Pancreas (tissue), 10 donors: ENCODE results near the gene GH2. TPM values are rescaled to one million over a fixed set of nuclear protein-coding genes. Genes with fewer than 3 reads are reported as not detected.
"Not testable (repeated sequence)": the region's sequence is repeated elsewhere in the genome, so short reads cannot be mapped to it uniquely, and the experiment has no call there.

Experiments
- ATAC-seq, 4 donors: fragments of 200-7000 bp; cut with Tn5 transposase; one replicate each; pipeline versions ENCODE4 v1.8.0 to v1.9.1; 2020; ENCODE audit warnings: mild to moderate bottlenecking in 4 of 4, moderate library complexity in 4 of 4
- DNase-seq, 6 donors: peaks; one replicate each; pipeline ENCODE4 v3.0.0-alpha.2; 2020
- FAIRE-seq: peaks from 2 replicates; lab custom pipeline; 2012; peaks lifted over from hg19 to GRCh38; lab: Jason Lieb, UNC
- H3K27ac ChIP-seq, 4 donors: fragments of 200-600 bp; sonication (generic); 1 replicate in 3 of 4; 2 replicates in 1 of 4; pipeline versions ENCODE4 v1.5.0 to v1.8.0; 2020
- H3K27me3 ChIP-seq, 4 donors: fragments of 200-600 bp; one replicate each; pipeline ENCODE4 v1.8.0; 2021
- H3K36me3 ChIP-seq, 3 donors: fragments of 200-600 bp; sonication (generic) in 1 of 3; one replicate each; pipeline versions ENCODE4 v1.5.0 to v1.8.0; 2020 to 2021
- H3K4me1 ChIP-seq, 3 donors: fragments of 200-600 bp; one replicate each; pipeline ENCODE4 v1.8.0; 2021
- H3K4me3 ChIP-seq, 4 donors: fragments of 200-600 bp; sonication (generic) in 2 of 4; one replicate each; pipeline versions ENCODE4 v1.5.0 to v1.8.0; 2020 to 2021
- H3K9me3 ChIP-seq, 4 donors: fragments of 200-600 bp; one replicate each; pipeline ENCODE4 v1.8.0; 2021
- WGBS, 2 donors: extraction: QIAGEN DNeasy Blood & Tissue Kit; methylation state at CpG; one replicate each; pipeline ENCODE4 v1.1.7; 2013; 5-methylcytosine and 5-hydroxymethylcytosine counted together
- intact Hi-C, 3 donors: fragments of 100-400 bp; cut with DNase I; formaldehyde crosslinking; loops; one replicate each; pipeline versions ENCODE4 v1.11.1 to v1.14.2; 2022
- polyA plus RNA-seq, 2 donors: library from polyadenylated mRNA; stranded (reverse); fragments of 200-250 nt; gene quantifications; one replicate each; pipeline ENCODE4 v1.2.3, GENCODE V29; 2013
- total RNA-seq, 6 donors: library from RNA; stranded (reverse); fragmentation: NEBNext Ultra II Directional in 4 of 6; extraction: Animal tissue kit (Norgen Biotek cat#: 25700) in 4 of 6; gene quantifications; one replicate each; pipeline versions ENCODE4 v1.2.1 to v1.2.4, GENCODE V29; 2021 to 2023
- TF ChIP-seq, protein P1 (sequence below), 4 donors: fragments of 200-600 bp; sonication (generic) in 3 of 4; IDR thresholded peaks; one replicate each; pipeline versions ENCODE4 v1.5.0 to v1.8.0; 2021; ENCODE audit warnings: antibody characterized with exemption in 4 of 4
- donor health status: healthy with polysubstance abuse.
- donor health status: DM: no; HTN: no; CAD: no; lungs with moderate emphysema.
- donor health status: DM: no; HTN: no; CAD: no.
- donor health status: control.
- donor health status: control.
- donor health status: Bipolar disorder and iron deficiency.
- donor health status: DM: yes; HTN: yes; CAD: no.
- donor health status: DM: no; HTN: no; CAD: no.
- donor health status: DM: no; HTN: no; CAD: no.
- donor health status: DM: yes; HTN: yes; CAD: no.

The GH2 gene
- total and polyA plus RNA-seq, 8 donors, result not detected

DNA sequence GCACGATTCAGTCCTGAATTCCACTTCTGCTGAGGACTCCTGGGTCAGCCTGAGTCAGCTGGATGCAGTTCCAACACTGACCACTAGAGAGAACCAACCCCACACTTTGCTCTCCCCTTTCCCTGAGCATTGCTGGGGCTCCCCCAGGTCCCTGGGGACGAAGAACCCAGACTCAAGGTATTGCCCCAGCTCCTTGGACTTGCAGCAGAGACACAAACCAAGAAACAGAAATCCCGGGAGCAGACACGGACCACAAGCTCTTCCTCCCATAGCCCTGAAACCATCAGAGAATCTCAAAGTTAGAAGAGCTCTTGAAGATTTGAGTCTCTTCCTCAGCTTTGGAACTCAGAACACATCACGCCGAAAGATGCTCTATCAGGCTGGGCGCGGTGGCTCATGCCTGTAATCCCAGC, 37.6 kb upstream of the GH2 start:
- intact Hi-C loops, result loop anchor here in 2 of 3 donors (10.0 kb wide), 2 partner anchors 215 to 365 kb away; partner anchors contain the start of gene ERN1 (in 2 of the 2)
- Histone ChIP-seq H3K4me1 (no peaks in the 10 kb centered on the region), H3K9me3 (no peaks in the 10 kb centered on the region), H3K36me3 (no peaks in the 10 kb centered on the region), H3K27ac (no peak overlapping the region), H3K27me3 (no peaks in the 10 kb centered on the region), H3K4me3 (no peak overlapping the region)
- ATAC-seq (peak; percentile 78 to 93 (median 92)), DNase-seq (peak in 4 of 6 donors; percentile 28 to 66 (median 44)), FAIRE-seq (no peak)
- TF ChIP-seq, protein P1, sequence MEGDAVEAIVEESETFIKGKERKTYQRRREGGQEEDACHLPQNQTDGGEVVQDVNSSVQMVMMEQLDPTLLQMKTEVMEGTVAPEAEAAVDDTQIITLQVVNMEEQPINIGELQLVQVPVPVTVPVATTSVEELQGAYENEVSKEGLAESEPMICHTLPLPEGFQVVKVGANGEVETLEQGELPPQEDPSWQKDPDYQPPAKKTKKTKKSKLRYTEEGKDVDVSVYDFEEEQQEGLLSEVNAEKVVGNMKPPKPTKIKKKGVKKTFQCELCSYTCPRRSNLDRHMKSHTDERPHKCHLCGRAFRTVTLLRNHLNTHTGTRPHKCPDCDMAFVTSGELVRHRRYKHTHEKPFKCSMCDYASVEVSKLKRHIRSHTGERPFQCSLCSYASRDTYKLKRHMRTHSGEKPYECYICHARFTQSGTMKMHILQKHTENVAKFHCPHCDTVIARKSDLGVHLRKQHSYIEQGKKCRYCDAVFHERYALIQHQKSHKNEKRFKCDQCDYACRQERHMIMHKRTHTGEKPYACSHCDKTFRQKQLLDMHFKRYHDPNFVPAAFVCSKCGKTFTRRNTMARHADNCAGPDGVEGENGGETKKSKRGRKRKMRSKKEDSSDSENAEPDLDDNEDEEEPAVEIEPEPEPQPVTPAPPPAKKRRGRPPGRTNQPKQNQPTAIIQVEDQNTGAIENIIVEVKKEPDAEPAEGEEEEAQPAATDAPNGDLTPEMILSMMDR (IDR thresholded peaks at IDR 0.05), result peak; percentile 87 to 96 (median 90)
- 28 to 39% methylated on average over 8 of the region's 8 CpGs for WGBS, 2 donors

DNA sequence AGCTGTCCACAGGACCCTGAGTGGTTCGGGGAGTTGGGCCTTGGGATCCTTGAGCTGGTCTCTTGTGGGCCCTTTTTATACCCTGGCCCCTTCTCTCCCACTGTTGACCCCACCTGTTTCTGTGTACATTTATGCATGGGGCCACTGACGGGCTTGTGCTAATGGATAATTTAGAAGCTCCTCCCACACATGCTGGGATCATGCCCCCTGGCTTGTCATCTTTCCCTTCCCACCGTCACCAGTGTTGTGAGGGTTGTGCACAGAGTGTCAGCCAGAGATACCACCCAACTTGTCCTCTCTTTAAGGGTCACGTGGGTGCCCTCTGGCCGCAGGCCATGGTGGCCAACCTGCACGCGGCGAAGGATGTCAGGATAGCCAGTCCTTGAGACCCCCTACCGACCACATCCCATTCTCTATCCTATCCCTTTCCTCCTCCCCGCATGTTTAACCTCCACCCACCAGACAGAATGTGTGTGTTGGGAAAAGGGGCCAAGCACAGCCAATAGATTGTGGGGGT, 37.1 kb upstream of the GH2 start, which contains the start of gene GH1:
Gene GH1 (minus strand): TSS at position 51 of the 517 bp plus-strand sequence. CDS start 63 bp downstream, outside the sequence.
- H3K4me3 ChIP-seq, H3K9me3 ChIP-seq, H3K4me1 ChIP-seq, ATAC-seq, H3K27me3 ChIP-seq, FAIRE-seq, H3K36me3 ChIP-seq, H3K27ac ChIP-seq, DNase-seq: not testable (repeated sequence)
- WGBS, 2 donors, result 38% methylated on average over 10 of the region's 10 CpGs
- intact Hi-C loops, result loop anchor here in 2 of 3 donors (10.0 kb wide), 2 partner anchors 216 to 366 kb away; partner anchors contain the start of gene ERN1 (in 2 of the 2)

DNA sequence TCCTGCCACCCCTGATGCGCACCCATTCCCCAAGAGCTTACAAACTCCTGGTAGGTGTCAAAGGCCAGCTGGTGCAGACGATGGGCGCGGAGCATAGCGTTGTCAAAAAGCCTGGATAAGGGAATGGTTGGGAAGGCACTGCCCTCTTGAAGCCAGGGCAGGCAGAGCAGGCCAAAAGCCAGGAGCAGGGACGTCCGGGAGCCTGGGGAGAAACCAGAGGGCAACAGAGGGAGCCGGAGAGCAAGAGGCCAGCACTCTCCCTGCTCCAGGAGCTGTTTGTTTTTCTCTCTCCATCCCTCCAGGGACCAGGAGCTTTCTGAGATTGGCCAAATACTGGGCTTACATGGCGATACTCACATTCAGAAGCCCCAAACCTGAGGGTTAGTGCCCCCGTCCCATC, 36.6 kb upstream of the GH2 start:
- WGBS, 2 donors, result 53 to 60% methylated on average over 10 of the region's 10 CpGs
- intact Hi-C loops, result loop anchor here in 2 of 3 donors (10.0 kb wide), 2 partner anchors 216 to 366 kb away; partner anchors contain the start of gene ERN1 (in 2 of the 2)
- no peak for FAIRE-seq
- Histone ChIP-seq H3K9me3 (no peaks in the 10 kb centered on the region), H3K27ac (no peak overlapping the region), H3K36me3 (no peaks in the 10 kb centered on the region), H3K4me3 (no peak overlapping the region), H3K27me3 (no peaks in the 10 kb centered on the region), H3K4me1 (no peaks in the 10 kb centered on the region)
- TF ChIP-seq, protein P1 (IDR thresholded peaks at IDR 0.05), result no peak
- no peak for DNase-seq
- ATAC-seq, result no peak

DNA sequence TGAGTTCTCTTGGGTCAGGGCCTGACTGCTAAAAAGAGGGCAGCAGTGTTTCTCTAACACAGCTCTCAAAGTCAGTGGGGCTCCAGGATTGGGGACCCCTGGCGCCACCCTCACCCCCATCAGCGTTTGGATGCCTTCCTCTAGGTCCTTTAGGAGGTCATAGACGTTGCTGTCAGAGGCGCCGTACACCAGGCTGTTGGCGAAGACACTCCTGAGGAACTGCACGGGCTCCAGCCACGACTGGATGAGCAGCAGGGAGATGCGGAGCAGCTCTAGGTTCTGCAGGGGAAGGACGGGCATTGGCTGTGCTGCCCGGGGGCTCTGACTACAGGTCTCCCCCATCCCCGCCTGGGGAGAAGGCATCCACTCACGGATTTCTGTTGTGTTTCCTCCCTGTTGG, 35.9 kb upstream of the GH2 start:
- FAIRE-seq (no peak), ATAC-seq (no peak), DNase-seq (peak in 1 of 6 donors; percentile 35)
- intact Hi-C loops, result loop anchor here in 2 of 3 donors (10.0 kb wide), 2 partner anchors 217 to 367 kb away; partner anchors contain the start of gene ERN1 (in 2 of the 2)
- no peaks in the 10 kb centered on the region for H3K27me3 ChIP-seq
- H3K9me3 ChIP-seq, result no peaks in the 10 kb centered on the region
- H3K27ac ChIP-seq, result no peak overlapping the region
- H3K4me3 ChIP-seq, result no peak overlapping the region
- TF ChIP-seq, protein P1 (IDR thresholded peaks at IDR 0.05), result no peak
- H3K36me3 ChIP-seq, result no peaks in the 10 kb centered on the region
- no peaks in the 10 kb centered on the region for H3K4me1 ChIP-seq
- 66 to 69% methylated on average over 13 of the region's 13 CpGs for WGBS, 2 donors

DNA sequence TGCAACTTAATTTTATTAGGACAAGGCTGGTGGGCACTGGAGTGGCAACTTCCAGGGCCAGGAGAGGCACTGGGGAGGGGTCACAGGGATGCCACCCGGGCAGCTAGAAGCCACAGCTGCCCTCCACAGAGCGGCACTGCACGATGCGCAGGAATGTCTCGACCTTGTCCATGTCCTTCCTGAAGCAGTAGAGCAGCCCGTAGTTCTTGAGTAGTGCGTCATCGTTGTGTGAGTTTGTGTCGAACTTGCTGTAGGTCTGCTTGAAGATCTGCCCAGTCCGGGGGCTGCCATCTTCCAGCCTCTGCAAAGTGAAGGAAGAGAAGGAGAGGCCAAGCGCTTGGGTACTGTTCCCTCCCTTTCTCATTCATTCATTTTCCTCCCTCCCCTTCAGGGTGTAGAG, 35.5 kb upstream of the GH2 start:
- not testable (repeated sequence) for H3K9me3 ChIP-seq, ATAC-seq, H3K4me3 ChIP-seq, FAIRE-seq, H3K27me3 ChIP-seq, H3K4me1 ChIP-seq, H3K27ac ChIP-seq, H3K36me3 ChIP-seq
- intact Hi-C loops, result loop anchor here in 2 of 3 donors (10.0 kb wide), 2 partner anchors 218 to 368 kb away; partner anchors contain the start of gene ERN1 (in 2 of the 2)
- peak in 1 of 6 donors; percentile 22 for DNase-seq
- WGBS, 2 donors, result 69 to 73% methylated on average over 10 to 11 of the region's 11 CpGs
